Measurements from ENCODE around the gene IST1. TPM values are rescaled to one million over a fixed set of nuclear protein-coding genes. Genes with fewer than 3 reads are reported as not detected.

The IST1 gene
- polyA plus RNA-seq, 1 experiment = 227 TPM

- no peak for TF ChIP-seq CTCF (IDR thresholded peaks at IDR 0.05; ENCODE audit: insufficient read depth, low read depth, low read length)
- POLR2A ChIA-PET = no interaction called here
Observed at GRCh38 chr16:71933913-71934695, 38.8 kb downstream of the IST1 start.

GRCh38 chr16:71937868-71938510 lies 42.7 kb downstream of the IST1 start:
- no peaks in the 10 kb centered on the region for H3K27me3 ChIP-seq (ENCODE audit: control insufficient read depth, insufficient read depth, low read length)
- POLR2A ChIA-PET = no interaction called here
- CTCF ChIA-PET = interaction anchor here (2.2 kb wide), 1 partner anchor 55 kb away, joined by 11 read pairs; the partner anchor contains the start of gene ZNF821
- peaks cover 3% of the 10 kb centered on the region for H3K36me3 ChIP-seq (ENCODE audit: control insufficient read depth, insufficient read depth, low read length)
- DNase-seq (ENCODE audit: low read depth) = no peak
- H3K4me3 ChIP-seq (ENCODE audit: low read depth, low read length) = no peak overlapping the region
- TF ChIP-seq CTCF (IDR thresholded peaks at IDR 0.05; ENCODE audit: insufficient read depth, low read depth, low read length) = no peak

More at GRCh38 chr16:71933913-71934695, 38.8 kb downstream of the IST1 start:
- H3K4me3 ChIP-seq (ENCODE audit: low read depth, low read length) = no peak overlapping the region
- no peak for DNase-seq (ENCODE audit: low read depth)
- H3K27me3 ChIP-seq (ENCODE audit: control insufficient read depth, insufficient read depth, low read length) = no peaks in the 10 kb centered on the region
- CTCF ChIA-PET = interaction anchor here (1.0 to 1.9 kb wide), 2 partner anchors 39 to 51 kb away, joined by 3 to 6 read pairs; partner anchors contain the start of gene IST1
- H3K36me3 ChIP-seq (ENCODE audit: control insufficient read depth, insufficient read depth, low read length) = peaks cover 3% of the 10 kb centered on the region

DNA sequence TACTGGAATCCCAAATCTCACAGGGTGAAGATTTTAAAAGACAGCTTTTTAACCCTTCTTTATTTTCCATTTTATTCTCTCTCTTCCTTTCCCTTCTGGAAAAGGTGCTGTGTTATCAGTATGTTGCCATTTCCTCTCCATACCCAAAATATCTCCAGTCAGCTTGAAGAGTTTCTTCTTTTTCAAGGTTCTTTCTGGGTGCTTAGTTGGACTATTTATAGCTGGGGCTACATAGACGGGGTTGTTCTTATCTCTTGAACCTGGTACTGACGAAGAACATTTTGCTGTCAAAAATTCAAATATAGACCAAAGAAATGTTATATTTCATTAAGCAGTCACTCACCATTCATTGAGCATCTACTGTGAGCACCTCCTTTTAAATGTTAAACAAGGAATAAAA lies 48.6 kb downstream of the IST1 start:
- TF ChIP-seq CTCF (IDR thresholded peaks at IDR 0.05; ENCODE audit: insufficient read depth, low read depth, low read length) = no peak
- POLR2A ChIA-PET = no interaction called here
- CTCF ChIA-PET = interaction anchor here (1.2 kb wide), 1 partner anchor 13 kb away, joined by 3 read pairs; no protein-coding TSS in a partner anchor
- H3K4me3 ChIP-seq (ENCODE audit: low read depth, low read length) = no peak overlapping the region
- H3K27me3 ChIP-seq (ENCODE audit: control insufficient read depth, insufficient read depth, low read length) = no peaks in the 10 kb centered on the region
- DNase-seq (ENCODE audit: low read depth) = no peak
- H3K36me3 ChIP-seq (ENCODE audit: control insufficient read depth, insufficient read depth, low read length) = no peaks in the 10 kb centered on the region

- H3K27me3 ChIP-seq (ENCODE audit: control insufficient read depth, insufficient read depth, low read length) = no peaks in the 10 kb centered on the region
- POLR2A ChIA-PET = no interaction called here
- no peaks in the 10 kb centered on the region for H3K36me3 ChIP-seq (ENCODE audit: control insufficient read depth, insufficient read depth, low read length)
- CTCF ChIA-PET = no interaction called here
- DNase-seq (ENCODE audit: low read depth) = no peak
- no peak overlapping the region for H3K4me3 ChIP-seq (ENCODE audit: low read depth, low read length)
- no peak for TF ChIP-seq CTCF (IDR thresholded peaks at IDR 0.05; ENCODE audit: insufficient read depth, low read depth, low read length)
Observed at GRCh38 chr16:71945616-71946015, 50.3 kb downstream of the IST1 start.

DNA sequence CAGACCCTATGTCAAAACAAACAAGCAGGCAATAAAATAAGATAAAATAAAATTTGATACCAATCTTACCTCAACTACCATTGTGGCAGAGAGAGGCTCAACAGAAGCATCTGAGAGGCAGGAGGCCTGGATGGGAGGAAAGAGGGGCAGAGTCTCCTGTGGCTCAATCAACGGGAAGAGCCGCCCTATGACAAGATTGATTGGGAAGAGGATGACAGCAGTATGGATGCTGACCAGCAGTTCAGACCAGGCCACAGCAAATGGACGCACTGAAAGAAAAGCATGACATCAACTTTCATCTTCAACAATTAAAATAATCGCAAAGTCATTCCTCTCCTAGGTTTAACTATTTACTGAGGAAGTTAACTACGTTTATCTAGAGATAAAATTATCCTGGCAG lies 57.5 kb downstream of the IST1 start:
- CTCF ChIA-PET = interaction anchor here (2.3 kb wide), 1 partner anchor 70 kb away, joined by 9 read pairs; the partner anchor contains the start of gene ZNF821

More for the DNA sequence above, 57.5 kb downstream of the IST1 start:
- no peak overlapping the region for H3K4me3 ChIP-seq (ENCODE audit: low read depth, low read length)
- POLR2A ChIA-PET = no interaction called here
- H3K36me3 ChIP-seq (ENCODE audit: control insufficient read depth, insufficient read depth, low read length) = no peaks in the 10 kb centered on the region
- TF ChIP-seq CTCF (IDR thresholded peaks at IDR 0.05; ENCODE audit: insufficient read depth, low read depth, low read length) = no peak
- DNase-seq (ENCODE audit: low read depth) = no peak
- H3K27me3 ChIP-seq (ENCODE audit: control insufficient read depth, insufficient read depth, low read length) = no peaks in the 10 kb centered on the region; the same call in 1 of the 2 replicates
